HG03159 (cell line): ENCODE measurements around the gene STK32C.

Experiments
- ATAC-seq: cut with Tn5 transposase; IDR thresholded peaks from one replicate; pipeline ENCODE4 v1.9.1; 2021; ENCODE audit warnings: mild to moderate bottlenecking, moderate library complexity; ENCODE audit not compliant: unreplicated experiment

Gene STK32C

DNA sequence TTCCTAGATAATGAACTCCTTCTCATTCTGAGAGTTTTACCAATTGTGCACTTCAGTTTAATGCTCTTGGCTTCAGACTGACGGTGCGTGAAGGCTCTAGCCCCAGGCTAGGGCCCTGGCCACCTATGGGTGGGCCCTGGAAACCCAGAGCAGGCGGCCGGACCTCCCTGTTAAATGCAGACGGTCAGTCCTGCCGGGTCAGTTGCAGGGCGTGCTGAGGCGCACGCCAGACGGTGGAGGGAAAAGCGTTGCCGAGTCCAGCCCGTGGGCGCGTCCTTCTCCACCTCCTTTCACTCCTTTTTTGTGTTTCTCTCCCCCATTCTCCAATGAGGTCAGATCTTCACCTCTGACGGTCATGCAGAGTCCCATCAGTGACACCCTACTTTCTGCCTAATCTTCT, 118.7 kb downstream of the STK32C start:
- no peak for ATAC-seq

DNA sequence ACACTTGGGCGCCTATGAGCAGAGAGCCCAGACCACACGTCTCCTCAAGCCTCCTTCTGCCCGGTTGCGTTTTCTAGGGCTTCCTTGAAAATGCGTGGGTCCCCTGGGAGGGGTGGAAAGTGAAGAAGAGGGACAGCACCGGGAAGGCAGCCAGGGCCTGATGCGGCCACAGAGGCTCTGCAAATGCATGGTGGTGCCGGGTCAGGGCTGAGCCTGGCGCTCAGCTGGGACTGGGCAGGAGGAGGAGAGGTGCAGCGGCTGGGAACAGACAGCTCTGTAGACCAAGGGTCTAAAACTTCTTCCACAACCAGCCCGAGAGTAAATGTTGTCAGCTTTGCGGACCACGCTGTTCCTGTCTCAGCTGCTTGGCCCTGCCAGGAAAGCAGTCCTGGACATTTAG, 119.4 kb downstream of the STK32C start:
- no peak for ATAC-seq

DNA sequence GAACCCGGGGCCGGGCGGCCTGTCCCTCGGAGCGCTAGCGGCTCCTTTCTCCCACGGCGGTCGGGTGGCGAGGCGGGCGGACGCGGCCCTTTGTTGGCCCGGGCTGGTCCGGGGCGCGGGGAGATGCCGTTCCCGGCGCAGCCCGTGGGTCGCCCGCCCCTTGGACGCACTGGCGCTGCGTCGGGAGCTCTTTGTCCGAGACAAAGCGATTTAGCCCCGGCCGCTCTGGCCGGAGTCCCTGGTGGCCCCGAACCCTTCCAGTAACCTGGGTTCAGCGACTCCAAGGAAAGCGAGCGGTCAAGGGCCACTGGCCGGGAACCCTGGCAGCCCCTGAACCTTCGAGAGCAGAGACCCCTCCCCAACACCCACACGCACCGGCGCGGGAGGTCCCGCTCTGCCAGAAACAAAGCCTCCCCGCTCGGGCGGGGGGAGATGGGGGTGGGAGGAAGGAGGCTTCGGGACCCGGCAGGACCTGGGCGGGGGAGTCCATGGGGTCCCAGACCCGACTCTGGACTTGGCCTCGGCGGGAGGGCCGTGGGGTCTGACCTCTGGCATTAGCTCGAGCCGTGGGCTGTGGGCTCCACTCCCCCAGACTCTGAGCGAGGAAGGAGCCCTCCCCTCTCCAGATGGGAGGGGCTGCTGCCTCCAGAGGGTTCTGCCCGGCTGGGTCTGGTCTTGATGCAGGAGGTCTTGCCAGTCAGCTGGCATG, 120.2 kb downstream of the STK32C start:
- no peak for ATAC-seq

DNA sequence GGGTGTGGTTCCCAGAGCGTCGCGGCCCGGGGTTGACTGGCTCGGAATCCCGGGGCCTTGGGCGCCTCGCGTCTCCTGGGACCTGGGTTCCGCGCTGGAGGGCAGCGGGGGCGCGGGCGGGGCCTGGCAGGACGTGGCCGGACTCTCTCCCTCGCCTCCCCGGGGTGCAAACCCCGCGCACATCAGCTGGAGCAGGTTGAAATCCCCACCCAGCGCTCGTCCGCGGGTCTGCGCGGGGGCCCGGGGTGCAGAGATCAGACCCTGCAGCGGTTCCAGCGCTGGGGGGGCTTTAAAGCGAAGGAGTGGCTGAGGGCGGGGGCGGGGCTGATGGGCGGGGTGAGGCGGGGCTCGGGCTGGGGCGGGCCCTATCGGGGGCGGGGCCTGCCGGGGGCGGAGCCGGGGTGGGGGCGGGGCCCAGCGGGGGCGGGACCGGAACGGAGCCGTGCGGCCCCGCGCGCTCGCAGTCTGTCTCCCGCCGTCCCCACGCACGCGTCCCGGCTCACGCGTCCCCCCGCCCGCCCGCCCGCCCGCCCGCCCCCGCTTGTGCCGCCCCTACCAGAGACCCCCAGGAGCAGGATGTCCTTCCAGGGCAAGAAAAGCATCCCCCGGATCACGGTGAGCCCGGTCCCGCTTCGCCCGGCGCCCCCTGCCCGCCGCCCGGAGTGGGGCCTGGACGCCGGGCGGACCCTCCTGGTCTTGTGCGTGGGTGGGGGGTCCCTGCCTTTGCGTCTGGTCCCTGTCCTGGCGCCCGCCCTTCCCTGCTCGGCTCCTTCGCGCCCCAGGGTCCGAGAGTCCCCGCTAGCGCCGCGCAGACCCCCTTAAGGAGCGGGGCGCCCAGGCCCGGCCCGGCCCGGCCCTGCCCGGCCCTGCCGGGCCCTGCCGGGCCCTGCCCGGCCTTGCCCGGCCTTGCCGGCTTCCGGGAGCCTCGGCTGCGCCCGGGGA, 121.0 kb downstream of the STK32C start, which contains the start of gene DPYSL4:
Gene DPYSL4 (plus strand): TSS at position 461 of the 942 bp plus-strand sequence. CDS start 116 bp downstream, at position 577.
- no peak for ATAC-seq

- no peak for ATAC-seq
These were observed 121.9 kb downstream of the STK32C start for GRCh38 chr10:132185601-132186487.

- ATAC-seq = no peak
These were observed 122.7 kb downstream of the STK32C start for GRCh38 chr10:132184816-132185593.

DNA sequence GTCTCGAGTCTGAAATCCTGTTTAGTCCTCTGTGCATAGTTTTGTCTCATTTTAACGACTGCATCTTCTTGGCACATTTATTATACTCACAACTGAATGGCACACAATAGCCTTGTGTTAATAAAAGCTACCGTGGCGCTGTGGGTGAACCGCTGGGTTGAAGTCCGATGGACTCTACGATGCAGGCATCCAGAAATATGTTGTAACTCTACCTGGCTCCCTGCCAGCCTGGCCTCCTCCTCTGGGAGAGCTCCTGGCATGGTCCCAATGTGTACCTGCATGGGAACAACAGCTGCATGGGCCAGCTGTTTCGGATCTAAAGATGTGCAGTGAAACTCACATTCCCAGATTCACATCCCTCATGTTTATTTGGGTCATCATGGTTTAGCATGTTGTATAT, 124.7 kb downstream of the STK32C start:
- ATAC-seq = no peak

- no peak for ATAC-seq
These were observed 125.2 kb downstream of the STK32C start for GRCh38 chr10:132182591-132182990.

GRCh38 chr10:132181691-132182425, 125.9 kb downstream of the STK32C start:
- no peak for ATAC-seq

- ATAC-seq = no peak
These were observed 127.0 kb downstream of the STK32C start for GRCh38 chr10:132180736-132181135.

- no peak for ATAC-seq
These were observed 128.0 kb downstream of the STK32C start for GRCh38 chr10:132179551-132180392.

DNA sequence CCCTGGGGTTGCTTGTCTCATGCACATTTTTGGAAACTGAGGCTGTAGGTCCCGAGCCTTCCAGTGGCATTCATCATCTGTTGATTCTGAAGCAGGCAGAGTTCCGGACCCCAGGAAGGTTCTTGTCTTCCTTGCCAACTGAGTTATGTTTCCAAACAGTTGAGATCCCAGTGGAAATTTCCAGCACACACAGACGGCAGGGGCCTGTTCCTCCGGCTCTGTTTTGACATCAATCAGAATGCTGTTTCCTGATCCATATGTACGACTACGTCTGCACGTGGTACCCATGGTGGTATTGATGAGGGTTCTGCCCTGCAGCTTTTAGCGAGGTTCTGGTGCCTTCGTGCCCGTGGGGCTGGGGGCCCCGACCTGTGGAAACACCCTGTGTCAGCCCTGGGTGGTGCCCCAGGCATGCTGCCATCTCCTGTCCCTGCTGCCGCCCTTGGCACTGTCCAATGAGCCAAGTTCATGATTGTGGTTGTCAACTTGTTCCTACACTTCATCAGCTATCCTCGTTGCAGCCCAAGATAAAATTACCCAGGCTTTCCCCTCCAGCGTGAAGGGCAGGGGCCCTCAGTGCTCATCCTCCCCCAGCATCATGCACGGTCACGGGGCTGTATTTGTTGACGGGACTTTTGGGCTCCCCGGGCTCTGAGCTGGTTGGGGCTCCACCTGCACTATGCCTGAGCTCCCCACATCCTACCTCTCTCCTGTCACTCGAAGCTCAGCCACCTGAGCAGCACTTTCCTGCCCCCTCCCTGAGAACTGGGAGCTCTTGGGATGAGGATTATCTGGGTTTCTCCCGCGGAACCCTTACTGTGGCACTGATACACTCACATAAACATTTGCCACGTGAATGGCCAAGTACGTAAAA, 128.8 kb downstream of the STK32C start:
- no peak for ATAC-seq

GRCh38 chr10:132178046-132178445, 129.7 kb downstream of the STK32C start:
- no peak for ATAC-seq

DNA sequence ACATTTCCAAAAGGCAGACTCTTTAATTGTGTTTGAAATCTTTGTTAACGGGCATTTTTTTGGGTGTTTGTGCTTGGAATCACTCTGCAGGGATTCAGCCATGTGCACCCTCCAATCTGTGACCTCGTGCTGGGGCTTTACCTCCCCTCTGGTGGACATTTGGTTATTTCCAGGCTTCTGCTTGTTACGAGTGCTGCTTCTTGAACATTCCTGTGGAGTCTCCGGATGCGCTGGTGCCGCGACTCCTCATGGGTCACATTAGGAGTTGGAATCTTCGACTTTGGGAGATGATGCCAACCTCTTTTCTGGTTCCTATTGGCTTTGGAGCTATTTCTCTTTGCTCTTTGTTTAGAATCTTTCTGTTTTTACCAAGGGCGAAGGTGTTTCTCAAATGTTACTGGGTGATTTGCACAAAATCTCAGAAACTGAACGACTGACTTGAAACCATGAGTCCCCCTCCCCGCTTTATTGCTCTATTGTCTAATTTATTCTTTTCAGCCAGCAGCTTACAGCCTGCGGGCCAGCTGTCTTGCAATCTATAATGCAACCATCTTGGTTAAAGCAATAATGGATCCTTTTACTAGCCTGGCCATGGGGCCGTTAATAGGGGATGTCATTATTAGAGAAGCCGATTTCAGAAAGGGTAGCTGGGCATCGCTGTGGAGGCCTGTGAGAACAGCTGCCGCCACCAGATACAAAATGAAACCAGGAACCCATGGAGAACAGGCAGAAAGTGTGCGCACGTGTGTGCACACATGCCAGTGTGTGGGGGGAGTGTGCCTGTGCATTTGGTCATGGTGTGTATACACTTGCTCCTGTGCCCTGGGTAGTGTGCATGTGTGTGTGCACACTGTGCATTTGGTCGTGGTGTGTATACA, 130.9 kb downstream of the STK32C start:
- ATAC-seq = no peak

DNA sequence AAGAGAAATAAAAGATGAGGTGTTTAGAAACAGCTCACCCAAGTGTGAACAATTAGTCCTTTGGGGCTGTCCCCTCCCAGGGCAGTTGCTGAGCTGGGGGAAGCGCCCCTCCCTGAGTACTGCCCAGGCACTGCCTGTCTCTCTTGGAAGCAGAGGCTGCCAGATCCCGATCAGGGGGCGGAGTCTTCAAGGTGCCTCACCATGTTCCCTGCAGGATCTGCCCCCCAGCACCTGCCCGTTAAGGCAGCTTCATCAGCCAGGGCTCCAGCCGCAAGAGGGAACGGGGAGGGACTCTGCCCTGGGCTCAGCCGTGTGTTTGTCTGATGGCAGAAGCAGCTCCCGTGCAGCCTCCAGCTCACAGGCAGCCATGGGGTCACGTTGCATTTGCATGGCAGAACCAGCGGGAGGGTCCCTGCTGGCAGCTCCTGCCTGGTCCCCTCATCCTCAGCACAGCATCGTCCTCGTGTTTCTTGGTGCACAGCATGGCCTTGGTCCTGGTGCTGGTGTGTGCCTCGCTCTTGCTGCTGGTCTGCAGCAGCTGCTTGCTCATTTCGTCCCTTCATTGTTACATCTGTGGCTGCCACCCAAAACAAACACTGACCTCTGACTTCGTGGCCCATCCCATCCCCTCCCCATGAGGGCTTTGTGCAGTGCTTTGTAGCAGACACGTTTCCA, 131.7 kb downstream of the STK32C start:
- ATAC-seq = no peak

DNA sequence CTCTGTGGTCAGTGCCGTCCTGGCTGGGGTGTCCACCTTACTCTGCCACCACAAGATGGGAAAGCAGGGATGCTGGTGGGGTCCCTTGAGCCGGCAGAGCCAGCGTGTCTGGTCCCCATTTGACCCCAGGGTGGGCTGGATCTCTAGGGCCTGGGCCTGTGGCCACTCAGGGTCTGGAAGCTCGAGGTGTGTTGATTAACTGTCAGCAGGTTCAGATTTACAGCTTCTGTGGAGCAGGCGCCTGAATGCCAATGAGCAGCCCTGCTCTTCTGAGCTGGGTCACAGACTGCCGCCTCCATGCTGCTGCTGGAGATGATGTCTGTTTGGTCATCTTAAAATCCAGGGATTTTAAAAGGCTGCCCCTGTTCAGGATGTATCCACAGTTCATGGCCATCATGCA, 132.3 kb downstream of the STK32C start:
- ATAC-seq = no peak
